HuH-7 (cell line): ENCODE data around the gene TMED3.

Experiments used
- DNase-seq: peaks from one replicate; pipeline ENCODE4 v3.0.0; 2011; ENCODE audit warnings: low spot score

Gene TMED3

GRCh38 chr15:79310985-79311900 lies at the start of gene TMED3:
TSS of gene TMED3 (plus strand) at chr15:79311112. CDS start at chr15:79311250, 138 bp downstream.
- DNase-seq: peak; percentile 99

- no peak for DNase-seq
Observed at GRCh38 chr15:79261836-79262235, 49.1 kb upstream of the TMED3 start.

GRCh38 chr15:79265167-79265566 lies 45.7 kb upstream of the TMED3 start:
- no peak for DNase-seq

- DNase-seq: no peak
Observed at GRCh38 chr15:79265987-79266579, 44.8 kb upstream of the TMED3 start.

GRCh38 chr15:79282371-79283251 lies 28.3 kb upstream of the TMED3 start, which contains the start of gene ANKRD34C:
TSS of gene ANKRD34C (plus strand) at chr15:79282722. CDS start at chr15:79293285, 10,563 bp downstream.
- no peak for DNase-seq

- peak; percentile 70 for DNase-seq
Observed at GRCh38 chr15:79283252-79284048, 27.5 kb upstream of the TMED3 start.

GRCh38 chr15:79290642-79291275 lies 20.2 kb upstream of the TMED3 start:
- DNase-seq: no peak

GRCh38 chr15:79292011-79292410 lies 18.9 kb upstream of the TMED3 start:
- no peak for DNase-seq

DNA sequence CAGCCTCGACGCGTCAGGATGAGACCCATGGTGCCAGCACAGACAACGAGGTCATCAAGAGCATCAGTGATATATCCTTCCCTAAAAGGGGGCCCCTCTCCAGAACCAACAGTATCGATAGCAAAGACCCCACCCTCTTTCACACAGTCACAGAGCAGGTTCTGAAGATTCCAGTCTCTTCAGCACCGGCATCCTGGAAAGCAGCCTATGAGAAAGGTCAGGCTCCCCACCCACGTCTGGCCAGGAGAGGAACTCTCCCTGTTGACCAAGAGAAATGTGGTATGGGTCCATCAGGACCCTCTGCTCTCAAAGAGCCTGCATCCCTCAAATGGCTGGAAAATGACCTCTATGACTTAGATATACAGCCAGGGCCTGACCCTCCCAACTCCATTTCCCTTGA lies 16.8 kb upstream of the TMED3 start:
- no peak for DNase-seq

DNA sequence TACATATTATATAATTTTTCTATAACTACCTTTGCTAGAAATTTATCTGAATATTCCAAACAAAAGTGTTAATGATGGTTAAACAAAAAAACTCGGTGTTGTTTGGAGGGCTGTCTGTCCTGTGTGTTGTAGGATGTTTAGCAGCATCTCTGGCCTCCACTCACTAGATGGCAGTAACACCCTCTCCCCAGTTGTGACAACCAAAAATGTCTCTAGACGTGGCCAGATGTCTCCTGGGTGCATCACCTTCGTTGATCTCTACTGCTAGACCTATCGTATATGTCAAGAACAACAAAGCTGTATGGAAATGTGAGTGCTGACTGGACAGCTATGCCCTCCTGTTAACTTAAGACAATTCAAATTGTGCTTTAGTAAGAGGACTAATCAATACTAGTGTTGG lies 14.3 kb upstream of the TMED3 start:
- no peak for DNase-seq

DNA sequence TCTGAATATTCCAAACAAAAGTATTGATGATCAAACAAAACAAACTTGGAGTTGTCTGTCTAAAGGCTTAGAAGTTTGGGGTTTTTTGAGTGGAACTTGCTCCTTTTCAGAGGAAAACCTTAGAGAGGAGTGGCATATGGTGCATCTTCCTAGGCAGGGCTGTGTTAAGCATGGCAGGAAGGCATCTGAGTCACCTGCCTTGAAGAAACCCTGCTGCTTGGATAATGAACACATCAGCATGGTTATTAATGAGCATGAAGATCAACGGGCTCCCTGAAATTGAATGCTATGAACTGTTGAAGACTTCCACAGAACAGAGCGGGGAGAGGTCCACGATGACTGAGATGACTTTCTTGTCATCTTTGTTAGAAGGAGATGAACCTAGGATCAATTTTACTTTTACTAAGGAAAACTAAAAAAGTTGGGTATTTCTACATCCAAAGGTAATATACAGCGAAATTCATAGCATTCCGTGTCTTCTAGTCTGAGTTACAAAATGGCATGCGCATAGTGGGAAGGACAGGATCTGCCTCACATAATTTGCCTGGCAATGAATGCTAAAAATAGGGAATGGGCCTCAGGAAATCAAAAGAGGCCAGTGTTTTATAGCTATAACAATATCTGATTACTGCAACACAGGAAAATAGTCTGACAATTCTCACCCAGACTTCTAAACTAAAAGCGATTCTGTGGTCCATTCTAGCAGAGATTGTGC lies 11.6 kb upstream of the TMED3 start:
- DNase-seq: no peak

DNA sequence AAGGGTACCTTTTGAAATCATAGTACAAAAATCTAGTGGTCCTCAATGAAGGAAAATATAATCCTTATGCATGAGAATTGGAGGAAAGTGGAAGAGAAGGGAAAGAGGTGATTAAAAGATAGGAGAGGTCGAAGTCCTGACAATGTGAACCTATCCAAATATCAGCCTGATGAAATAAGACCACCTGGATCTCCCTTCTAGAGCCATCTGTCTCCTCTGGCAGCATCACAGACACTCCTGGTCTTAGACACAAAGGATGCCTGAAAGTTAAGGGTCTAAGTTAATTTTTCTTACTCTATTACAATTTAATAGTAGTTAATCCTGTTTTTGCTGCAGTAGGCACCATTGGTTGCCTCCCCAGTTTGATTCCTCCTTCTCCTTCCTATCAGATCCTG lies 11.1 kb upstream of the TMED3 start:
- no peak for DNase-seq

- DNase-seq: no peak
Observed at GRCh38 chr15:79307251-79307650, 3.7 kb upstream of the TMED3 start.

DNA sequence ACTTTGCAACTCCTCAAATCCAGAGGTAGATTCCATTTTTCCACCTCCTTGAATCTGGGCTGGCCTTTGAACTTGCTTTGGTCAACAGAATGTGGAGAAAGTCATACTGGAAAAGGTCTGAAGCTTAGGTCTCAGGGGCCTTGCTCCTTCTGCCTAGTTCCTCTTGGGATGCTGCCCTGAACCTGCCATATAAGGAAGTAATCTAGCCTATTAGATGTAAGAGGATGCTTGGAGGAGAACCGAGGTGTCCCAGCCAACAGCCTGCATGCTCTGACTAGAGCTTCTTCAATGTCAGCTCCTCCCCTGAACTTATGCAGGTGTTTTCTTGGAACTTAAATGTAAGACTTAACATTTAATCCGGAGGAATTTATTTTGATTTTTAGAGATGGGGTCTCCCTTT lies 2.0 kb upstream of the TMED3 start:
- no peak for DNase-seq

DNA sequence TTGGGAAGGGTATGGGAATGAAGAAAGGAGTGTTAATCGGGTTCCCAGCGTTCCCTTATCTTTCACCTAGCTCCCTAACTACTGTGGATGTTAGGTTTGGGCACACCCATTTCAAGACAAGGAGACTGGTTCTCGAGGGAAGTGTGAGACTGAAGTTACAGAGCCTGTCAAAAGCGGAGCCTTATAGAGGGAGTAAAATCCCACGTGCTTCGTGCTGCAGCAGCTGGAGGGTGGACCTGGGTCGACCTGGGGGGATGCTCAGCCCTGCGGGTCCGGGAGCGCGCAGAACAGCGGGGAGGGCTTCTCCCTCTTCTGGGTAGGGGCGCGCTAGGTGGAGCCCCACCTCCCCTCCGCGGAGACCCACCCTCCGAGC lies 314 bp upstream of the TMED3 start:
- no peak for DNase-seq

DNA sequence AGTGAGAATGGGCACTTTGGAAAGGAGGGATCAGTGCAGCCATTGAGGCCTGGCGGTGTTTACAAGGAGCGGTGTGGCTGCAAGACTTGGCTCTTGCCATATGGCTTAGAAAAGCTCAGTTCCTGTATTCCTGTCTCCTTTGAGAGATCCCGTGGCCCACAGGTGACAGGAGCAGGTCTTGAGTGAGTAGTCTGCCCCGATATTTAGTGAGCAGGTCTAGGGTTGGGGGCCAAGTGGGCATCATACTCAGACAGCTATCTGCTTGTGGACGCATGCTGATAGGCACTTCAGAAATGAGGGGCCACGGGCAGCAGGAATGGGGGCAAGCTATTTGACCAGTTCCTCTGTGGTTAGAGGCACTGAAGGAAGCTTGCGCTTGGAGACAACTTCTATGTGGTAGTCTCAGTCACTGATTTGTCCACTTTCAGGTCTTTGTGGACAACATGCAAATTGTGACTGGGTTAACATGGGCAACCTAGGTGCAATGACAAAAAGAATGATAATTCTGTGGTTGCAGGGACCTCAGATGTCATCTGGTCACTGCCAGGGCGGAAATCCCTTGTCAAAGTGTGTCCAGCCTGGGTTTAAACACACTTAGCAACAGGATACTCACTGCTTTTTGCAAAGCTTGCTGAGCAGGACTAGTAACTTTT lies 1.1 kb downstream of the TMED3 start:
- no peak for DNase-seq

DNA sequence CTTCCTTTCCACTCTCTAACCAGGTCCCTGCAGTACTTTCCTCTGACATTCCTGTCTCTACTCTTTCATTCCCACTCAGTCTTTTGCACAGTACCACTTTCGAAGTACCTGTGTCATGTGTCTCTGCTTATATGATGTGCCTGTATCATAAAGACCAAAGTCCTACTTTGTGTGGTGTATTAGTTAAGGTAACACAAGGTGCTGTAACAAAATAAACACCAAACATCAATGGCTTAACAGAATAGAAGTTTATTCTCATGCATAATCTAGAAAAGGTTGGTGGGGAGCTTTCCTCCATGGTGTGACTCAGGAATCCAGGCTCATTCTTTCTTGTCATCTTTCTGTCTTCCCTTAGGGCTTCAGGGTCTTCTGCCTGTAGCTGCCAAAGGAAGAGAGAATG lies 3.3 kb downstream of the TMED3 start:
- no peak for DNase-seq

- no peak for DNase-seq
Observed at GRCh38 chr15:79314811-79315210, 3.9 kb downstream of the TMED3 start.

DNA sequence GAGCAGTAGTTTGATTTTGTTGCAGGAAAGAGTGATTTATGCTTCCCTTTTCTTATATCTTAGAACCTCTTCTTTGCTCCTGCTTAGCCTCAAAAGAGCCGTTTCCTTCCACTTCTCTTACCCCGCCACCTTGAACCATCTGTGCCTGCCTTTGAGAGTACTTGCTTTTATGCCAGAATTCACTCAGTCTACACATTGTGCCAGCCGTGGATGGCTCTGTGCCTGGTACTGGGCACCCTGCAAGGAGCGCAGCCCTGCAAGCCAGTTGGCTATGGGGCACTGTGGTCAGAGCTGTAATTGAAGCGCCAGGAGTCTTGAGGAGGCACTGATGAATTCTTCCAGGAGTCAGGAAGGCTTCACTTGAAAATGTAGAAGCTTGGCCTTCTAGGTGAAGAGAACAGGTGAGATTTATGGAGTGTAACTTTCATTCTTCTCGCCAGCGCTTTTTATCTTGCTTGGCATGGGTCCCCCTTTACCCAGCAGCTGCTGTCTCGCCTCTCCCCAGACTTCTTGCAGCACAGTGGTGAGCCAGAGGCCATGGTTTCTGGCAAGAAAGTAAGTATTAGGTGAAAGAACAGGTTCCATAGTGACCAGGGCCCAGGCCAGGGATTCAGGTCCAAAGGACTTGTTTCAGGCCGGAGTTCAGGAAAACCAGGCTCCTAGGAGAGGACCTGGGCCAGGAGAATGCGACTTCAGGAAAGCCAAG lies 4.9 kb downstream of the TMED3 start:
- DNase-seq: no peak
